Measurements from ENCODE around the gene EPS15.
"Not testable (repeated sequence)": the region's sequence is repeated elsewhere in the genome, so short reads cannot be mapped to it uniquely, and the experiment has no call there.

DNA sequence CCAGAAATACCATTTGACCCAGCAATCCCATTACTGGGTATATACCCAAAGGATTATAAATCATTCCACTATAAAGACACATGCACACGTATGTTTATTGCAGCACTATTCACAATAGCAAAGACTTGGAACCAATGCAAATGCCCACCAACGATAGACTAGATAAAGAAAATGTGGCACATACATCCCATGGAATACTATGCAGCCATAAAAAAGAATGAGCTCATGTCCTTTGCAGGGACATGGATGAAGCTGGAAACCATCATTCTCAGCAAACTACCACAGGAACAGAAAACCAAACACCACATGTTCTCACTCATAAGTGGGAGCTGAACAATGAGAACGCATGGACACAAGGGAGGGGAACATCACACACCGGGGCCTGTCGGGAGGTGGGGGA, 107.2 kb downstream of the EPS15 start:
- TF ChIP-seq ARID3A (IDR thresholded peaks at IDR 0.05; ENCODE audit: borderline replicate concordance, low read depth, low read length); NCOA6 (IDR thresholded peaks at IDR 0.05): not testable (repeated sequence)

All from K562 (cell line).